Inflammatory macrophage treated with lipopolysaccharide for 4 hours (primary cell): ENCODE results near the gene TNFRSF11A.
A peak's percentile ranks its signal among the peaks of the same experiment; 100 is the strongest.

Source experiments
- DNase-seq: peaks from one replicate; pipeline ENCODE4 v3.0.0-alpha.2; 2020

The TNFRSF11A gene

GRCh38 chr18:62324917-62325805, at the start of gene TNFRSF11A:
Gene TNFRSF11A, plus strand, starts transcription at chr18:62325310. Its CDS starts 43 bp downstream, at chr18:62325353.
- peak; percentile 45 for DNase-seq

DNA sequence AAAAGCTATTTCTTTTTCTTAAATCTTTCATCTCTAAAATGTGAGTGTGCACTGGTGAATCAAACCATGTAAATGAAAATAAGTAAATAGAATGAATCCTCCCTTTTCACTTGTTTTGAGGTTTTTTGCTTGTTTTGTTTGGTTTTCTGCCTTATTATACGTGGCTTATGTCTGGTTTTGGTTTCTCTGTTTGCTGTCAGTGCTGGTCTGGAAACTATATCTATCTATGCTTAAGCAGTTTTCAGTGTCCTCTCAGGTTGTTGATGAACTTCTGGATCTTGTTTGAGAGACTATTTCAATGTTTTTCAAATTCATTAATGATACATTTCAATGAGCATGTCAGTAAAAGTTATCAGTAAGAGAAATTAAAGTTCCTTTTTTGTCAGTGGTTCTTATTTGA, 48.1 kb upstream of the TNFRSF11A start:
- DNase-seq: no peak

DNA sequence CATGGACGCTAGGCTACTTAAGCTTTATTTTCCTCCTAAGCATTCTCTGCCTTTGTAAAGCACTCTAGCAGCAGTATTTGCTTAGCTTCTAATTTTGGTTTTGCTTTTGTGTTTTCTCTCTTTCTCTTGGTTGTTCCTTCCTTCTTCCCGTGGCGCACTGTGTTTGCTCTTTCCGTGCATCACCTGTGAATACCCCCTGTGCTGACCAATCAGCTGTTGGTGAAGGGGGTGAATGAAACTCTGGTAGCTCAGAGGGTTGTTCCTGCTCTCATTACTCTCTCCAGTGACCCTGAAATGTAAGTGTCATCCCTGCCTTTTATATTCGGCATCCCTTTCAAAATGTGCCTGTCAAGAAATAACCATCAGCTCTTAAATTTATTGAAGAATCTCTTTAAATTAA, 45.5 kb upstream of the TNFRSF11A start:
- DNase-seq: no peak

DNA sequence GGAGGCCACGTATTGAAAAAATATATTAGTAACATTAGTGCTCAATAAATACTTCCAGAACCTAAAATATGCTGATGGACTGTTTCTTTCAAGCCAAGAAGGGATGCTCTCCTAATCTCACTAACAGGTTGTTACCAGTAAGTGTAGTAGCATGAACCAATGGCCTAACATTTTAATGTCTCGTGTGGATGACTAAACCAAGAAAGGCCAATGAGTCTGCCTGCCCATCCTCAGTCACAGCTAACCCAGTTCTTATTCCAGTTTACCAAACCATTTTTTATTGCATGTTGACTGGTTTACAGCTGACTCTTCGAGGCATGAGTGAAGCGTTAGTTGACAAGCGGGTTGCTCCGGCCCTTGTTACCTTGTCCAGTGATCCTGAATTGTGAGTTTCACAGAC, 45.1 kb upstream of the TNFRSF11A start:
- no peak for DNase-seq

DNA sequence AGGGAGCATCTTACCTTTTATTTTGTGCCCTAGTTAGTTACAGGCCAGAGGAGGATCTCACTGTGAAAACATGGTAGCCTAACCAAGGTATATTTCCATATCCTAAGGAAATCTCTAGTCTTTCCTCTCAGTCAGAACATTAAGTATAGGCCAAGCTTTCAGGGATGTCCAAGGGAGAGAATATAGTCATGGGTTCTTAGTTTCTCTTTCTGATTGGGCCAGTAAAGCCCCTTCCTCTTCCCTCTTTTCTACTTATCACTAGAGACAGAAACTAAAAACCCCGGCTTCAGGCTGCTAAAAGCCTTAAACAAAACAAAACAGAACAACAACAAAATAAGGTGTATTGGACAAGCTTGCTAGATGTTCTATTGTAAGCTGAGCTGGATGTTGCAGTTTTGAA, 44.3 kb upstream of the TNFRSF11A start:
- DNase-seq: peak; percentile 70

DNA sequence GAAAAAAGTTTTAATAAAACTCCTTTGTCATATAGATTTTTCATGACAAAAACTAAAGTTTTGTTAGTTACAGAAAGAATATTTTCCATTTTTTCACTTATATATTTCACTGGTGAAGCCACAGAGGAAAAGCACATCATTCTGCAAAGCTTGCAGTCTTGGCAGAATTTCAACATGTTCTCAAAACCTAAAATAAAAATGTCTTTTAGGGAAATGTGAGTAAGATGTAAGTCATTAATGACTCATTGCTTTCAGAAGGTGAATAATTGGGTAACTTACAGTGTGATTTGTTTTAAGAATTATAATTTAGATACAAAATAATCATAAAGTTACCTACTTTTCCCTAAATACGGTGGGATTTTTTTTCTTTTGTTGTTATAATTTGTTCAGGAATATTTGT, 43.4 kb upstream of the TNFRSF11A start:
- DNase-seq: peak; percentile 88

- DNase-seq: no peak
These were observed 42.9 kb upstream of the TNFRSF11A start for GRCh38 chr18:62282188-62282629.

- DNase-seq: no peak
These were observed 40.5 kb upstream of the TNFRSF11A start for GRCh38 chr18:62284637-62285036.

DNA sequence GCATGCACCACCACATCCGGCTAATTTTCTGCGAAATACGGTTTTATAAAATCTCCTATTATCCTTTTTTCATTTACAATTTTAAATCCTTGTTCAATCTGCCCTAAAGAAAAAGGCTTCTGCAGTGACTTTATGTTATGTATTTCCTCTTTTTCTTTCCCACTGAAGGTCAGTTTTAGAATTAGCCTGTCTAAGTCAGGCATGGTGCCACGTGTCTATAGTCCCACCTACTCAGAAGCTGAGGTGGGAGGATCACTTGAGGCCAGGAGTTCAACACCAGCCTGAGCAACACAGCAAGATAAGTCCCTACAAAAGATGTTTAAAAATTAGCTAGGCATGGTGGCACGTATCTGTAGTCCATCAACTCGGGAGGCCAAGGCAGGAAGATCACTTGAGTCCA, 39.8 kb upstream of the TNFRSF11A start:
- peak; percentile 14 for DNase-seq

- peak; percentile 4 for DNase-seq
These were observed 37.1 kb upstream of the TNFRSF11A start for GRCh38 chr18:62287781-62288664.

DNA sequence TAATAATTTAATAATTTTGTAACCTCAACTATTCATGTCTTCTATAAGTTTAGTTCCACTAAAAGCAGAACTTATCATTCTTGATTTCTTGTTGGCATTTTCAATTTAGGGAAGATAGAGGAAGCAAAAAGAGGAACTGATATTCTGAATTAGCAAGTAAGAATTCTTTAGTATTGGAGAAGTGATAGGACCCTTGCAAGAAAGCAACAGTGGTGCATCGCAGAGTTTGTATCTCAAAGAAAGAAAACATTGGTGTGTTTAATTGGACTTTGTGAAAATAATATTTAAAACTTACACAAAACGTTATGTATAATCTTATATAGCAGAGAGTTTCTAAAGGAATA, 36.5 kb upstream of the TNFRSF11A start:
- DNase-seq: peak; percentile 84

GRCh38 chr18:62289047-62289446, 36.1 kb upstream of the TNFRSF11A start:
- DNase-seq: no peak

GRCh38 chr18:62294073-62294472, 31.0 kb upstream of the TNFRSF11A start:
- no peak for DNase-seq

DNA sequence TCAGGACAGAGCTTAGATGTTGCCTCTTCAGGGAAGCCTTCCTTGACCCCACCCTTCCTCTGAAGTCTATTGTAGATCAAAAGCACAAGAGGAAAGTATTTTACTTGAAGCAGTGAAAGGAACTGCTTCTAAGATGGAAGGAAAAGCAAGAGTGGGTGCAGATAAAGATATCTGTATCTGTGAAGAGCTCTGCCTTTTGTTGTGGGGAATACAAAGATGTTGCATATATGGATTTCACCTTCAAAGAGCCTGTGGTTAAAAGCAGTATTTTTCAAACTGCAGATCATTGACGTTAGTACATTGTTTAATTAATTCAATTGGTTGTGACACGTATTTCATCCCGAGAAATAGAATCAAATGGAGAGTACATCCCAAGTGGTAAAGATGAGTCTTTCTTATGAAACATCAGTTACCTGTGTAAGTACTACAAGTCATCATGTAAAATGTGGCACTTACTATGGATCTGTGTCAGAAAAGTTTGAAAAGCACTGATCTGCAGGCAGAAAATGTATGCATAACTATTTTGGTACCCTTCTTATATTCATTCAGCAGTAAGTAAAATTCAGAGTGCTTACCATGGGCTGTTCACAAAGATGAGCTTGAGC, 24.6 kb upstream of the TNFRSF11A start:
- no peak for DNase-seq

DNA sequence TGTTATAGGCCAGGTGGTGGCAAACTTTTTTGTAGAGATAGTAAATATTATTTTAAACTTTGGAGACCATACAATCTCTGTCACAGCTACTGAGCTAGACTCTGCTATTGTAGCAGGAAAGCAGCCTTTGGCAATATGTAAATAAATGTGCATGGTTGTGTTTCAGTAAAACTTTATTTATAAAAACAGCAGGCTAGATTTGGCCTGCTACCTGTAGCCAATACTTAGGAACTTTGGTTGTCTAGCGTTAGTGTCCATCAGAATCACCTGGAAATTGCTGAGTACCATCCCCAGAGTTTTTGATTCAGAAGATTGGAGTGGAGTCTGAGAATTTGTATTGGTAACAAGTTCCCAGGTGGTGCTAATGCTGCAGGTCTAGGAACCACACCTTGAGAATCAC, 23.8 kb upstream of the TNFRSF11A start:
- DNase-seq: no peak

DNA sequence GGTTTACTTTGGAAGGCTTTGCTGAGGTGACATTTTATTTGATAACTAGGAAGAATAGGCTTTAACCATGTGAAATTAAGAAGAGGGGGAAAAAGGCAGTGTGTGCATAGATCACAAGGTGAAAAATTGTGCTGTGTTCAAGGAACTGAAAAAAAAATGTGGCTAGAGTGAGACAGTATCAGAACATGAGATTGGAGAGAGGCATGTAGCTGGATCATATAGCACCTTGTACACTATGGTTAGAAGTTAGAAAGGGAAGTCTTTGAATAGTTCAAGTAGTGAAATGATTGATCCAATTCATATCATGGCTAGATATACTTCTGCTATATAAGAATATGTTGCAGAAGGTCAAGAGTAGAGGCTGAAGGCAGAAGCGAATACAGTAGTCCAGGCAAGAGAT, 12.3 kb upstream of the TNFRSF11A start:
- no peak for DNase-seq

DNA sequence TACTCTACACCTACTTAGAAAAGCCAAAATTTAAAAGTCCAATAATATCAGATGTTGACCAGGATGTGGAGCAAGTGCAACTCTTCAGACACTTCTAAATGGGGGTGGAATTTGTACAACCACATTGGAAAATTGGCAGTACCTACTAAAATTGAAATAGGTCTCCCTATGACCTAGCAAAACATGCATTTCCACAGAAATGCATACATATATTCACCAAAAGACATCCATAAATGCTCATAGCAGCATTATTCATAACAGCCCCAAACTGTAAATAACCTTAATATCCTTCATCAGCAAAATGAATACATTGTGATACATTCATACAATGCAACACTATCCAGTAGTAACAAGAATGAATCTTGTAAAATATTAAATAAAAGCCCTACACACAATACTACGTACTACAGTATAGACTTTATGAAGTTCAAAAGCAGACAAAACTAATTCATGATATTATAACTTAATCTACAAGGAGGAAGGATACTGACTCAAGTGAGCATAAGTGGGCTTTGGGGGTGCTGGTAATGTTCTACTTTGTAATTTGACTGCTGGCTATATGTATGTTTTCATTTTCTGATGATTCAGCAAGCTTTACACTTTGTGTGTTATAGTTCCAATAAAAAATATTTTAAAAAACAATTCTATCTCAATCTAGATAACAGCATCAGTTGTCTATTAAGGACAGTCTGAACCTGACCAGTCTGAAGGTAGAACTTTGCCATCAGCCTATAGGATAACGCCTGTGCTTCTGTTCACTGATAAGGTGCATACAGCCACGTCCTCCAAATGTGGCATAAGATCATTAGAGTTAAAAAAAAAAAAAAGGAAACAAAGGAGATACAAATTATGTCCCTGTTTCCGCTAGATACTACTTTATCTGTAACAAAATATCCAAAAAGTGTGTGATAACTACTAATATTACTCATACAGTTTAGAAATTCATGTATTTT, 6.6 kb upstream of the TNFRSF11A start:
- DNase-seq: no peak

GRCh38 chr18:62321201-62321600, 3.9 kb upstream of the TNFRSF11A start:
- no peak for DNase-seq

- DNase-seq: no peak
These were observed 1.5 kb upstream of the TNFRSF11A start for GRCh38 chr18:62323483-62324180.

GRCh38 chr18:62324181-62324828, 805 bp upstream of the TNFRSF11A start:
- DNase-seq: peak; percentile 32
